ENCODE results near the gene PROZ. TPM values are rescaled to one million over a fixed set of nuclear protein-coding genes. Genes with fewer than 3 reads are reported as not detected.

Gene PROZ
- total RNA-seq, 1 donor from 2014 or later = not detected

DNA sequence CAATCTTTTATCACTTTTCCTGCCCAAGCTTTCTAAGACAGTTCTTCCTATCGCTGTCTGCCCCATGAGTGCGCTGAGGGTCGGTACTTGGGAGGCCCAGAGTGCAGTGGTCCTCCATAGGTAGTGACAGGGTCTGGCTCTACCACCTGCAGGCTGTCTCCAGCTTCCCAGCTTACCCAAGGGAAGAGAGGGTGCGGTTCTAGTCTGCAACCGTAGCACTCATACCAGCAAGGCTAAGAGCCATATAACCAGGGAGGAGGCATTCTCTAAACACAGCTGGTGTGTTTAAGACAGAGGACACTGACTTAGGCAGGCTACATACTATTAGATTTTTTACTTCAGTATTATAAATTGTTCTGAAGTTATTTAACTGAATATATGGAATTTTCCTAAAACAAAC is 8.2 kb downstream of the PROZ start:
- TF ChIP-seq CTCF (conservative IDR thresholded peaks at IDR 0.05) = no peak
- no peak overlapping the region for H3K4me3 Mint-ChIP-seq
- no peak for DNase-seq (ENCODE audit: low read depth, low spot score)
- peaks cover 20% of the 10 kb centered on the region for H3K36me3 Mint-ChIP-seq (ENCODE audit: low read depth)
- H3K27me3 Mint-ChIP-seq (ENCODE audit: low read depth) = peaks cover 11% of the 10 kb centered on the region
- H3K4me1 Mint-ChIP-seq = no peaks in the 10 kb centered on the region
- H3K9me3 Mint-ChIP-seq = no peaks in the 10 kb centered on the region
- no peak overlapping the region for H3K27ac Mint-ChIP-seq (ENCODE audit: unreplicated experiment)

DNA sequence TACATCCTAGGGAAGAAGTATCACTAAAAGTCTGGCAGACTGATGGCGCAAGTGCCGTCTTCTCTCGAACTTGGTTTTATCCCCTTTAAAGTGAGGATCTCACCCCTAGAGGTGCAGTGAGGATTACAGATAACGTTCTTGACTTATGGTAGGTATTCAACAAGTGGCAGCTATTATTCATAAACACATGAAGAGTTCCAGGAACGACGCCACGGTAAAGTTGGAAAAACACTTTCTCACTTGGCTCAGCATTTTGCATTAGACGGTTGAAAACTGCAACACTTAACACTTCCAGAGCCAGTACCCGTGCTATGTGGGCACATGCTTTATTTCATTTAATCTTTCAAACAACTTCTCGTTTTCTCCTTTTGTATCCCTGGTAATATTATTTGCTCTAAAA is 8.7 kb downstream of the PROZ start:
- H3K36me3 Mint-ChIP-seq (ENCODE audit: low read depth) = peaks cover 20% of the 10 kb centered on the region
- H3K27me3 Mint-ChIP-seq (ENCODE audit: low read depth) = peaks cover 11% of the 10 kb centered on the region
- H3K4me1 Mint-ChIP-seq = no peaks in the 10 kb centered on the region
- H3K27ac Mint-ChIP-seq (ENCODE audit: unreplicated experiment) = no peak overlapping the region
- DNase-seq (ENCODE audit: low read depth, low spot score) = no peak
- H3K9me3 Mint-ChIP-seq = no peaks in the 10 kb centered on the region
- H3K4me3 Mint-ChIP-seq = no peak overlapping the region
- no peak for TF ChIP-seq CTCF (conservative IDR thresholded peaks at IDR 0.05)

GRCh38 chr13:113167575-113167974 is 9.1 kb downstream of the PROZ start:
- no peak overlapping the region for H3K27ac Mint-ChIP-seq (ENCODE audit: unreplicated experiment)
- no peaks in the 10 kb centered on the region for H3K4me1 Mint-ChIP-seq
- no peak for TF ChIP-seq CTCF (conservative IDR thresholded peaks at IDR 0.05)

DNA sequence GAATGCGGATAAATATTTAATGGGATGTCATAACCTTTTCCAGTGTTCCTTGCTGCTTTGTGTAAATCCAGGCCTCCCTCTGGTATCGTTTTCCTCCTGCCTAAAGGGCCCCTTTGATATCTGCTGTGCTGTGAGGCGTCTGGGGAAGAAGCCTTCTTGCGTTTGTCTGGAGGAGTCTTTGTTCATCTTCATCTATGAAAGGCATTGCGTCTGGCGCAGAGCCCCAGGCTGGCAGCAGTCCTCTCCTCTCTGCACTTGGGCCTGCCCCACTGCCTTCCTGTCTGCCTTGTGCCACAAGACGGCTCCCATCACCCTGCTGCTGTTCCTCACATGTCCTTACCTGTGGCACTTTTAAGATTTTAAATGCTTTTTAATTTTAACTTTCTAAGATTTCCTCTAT is 9.8 kb downstream of the PROZ start:
- Mint-ChIP-seq H3K36me3 (ENCODE audit: low read depth) (peaks cover 20% of the 10 kb centered on the region), H3K27ac (ENCODE audit: unreplicated experiment) (no peak overlapping the region), H3K27me3 (ENCODE audit: low read depth) (peaks cover 5% of the 10 kb centered on the region), H3K4me3 (no peak overlapping the region), H3K9me3 (no peaks in the 10 kb centered on the region), H3K4me1 (no peaks in the 10 kb centered on the region)
- DNase-seq (ENCODE audit: low read depth, low spot score) = no peak
- no peak for TF ChIP-seq CTCF (conservative IDR thresholded peaks at IDR 0.05)

More at GRCh38 chr13:113167575-113167974, 9.1 kb downstream of the PROZ start:
- H3K36me3 Mint-ChIP-seq (ENCODE audit: low read depth) = peaks cover 20% of the 10 kb centered on the region
- H3K9me3 Mint-ChIP-seq = no peaks in the 10 kb centered on the region
- DNase-seq (ENCODE audit: low read depth, low spot score) = no peak
- peaks cover 11% of the 10 kb centered on the region for H3K27me3 Mint-ChIP-seq (ENCODE audit: low read depth)
- H3K4me3 Mint-ChIP-seq = no peak overlapping the region

- H3K27me3 Mint-ChIP-seq (ENCODE audit: low read depth) = no peaks in the 10 kb centered on the region
- no peaks in the 10 kb centered on the region for H3K4me1 Mint-ChIP-seq
- no peak for TF ChIP-seq CTCF (conservative IDR thresholded peaks at IDR 0.05)
- no peak for DNase-seq (ENCODE audit: low read depth, low spot score)
- H3K4me3 Mint-ChIP-seq = no peak overlapping the region
- peaks cover 23% of the 10 kb centered on the region for H3K36me3 Mint-ChIP-seq (ENCODE audit: low read depth)
- H3K9me3 Mint-ChIP-seq = no peaks in the 10 kb centered on the region
- H3K27ac Mint-ChIP-seq (ENCODE audit: unreplicated experiment) = no peak overlapping the region
Measured at GRCh38 chr13:113169277-113170272, 11.1 kb downstream of the PROZ start.

Measured in neural crest cell (in vitro differentiated cells).